ENCODE results near the gene EXOC4. TPM values are rescaled to one million over a fixed set of nuclear protein-coding genes. Genes with fewer than 3 reads are reported as not detected.

EXOC4 gene
- total and polyA plus RNA-seq, 2 of the 13 experiments (the other 11 are each of a cell fraction or from before 2014, with no cell fraction given): 22.5 to 39.0 TPM

- TF ChIP-seq ZNF574 (CRISPR knock-in tag; IDR thresholded peaks at IDR 0.05): no peak
- no peak for TF ChIP-seq ZNF547 (CRISPR knock-in tag; IDR thresholded peaks at IDR 0.05)
- no peak for TF ChIP-seq ZFP36L1 (CRISPR knock-in tag; IDR thresholded peaks at IDR 0.05)
- TF ChIP-seq HINFP (CRISPR knock-in tag; IDR thresholded peaks at IDR 0.05; ENCODE audit: low read depth): no peak
- TF ChIP-seq NCOA1 (CRISPR knock-in tag; IDR thresholded peaks at IDR 0.05): no peak
- TF ChIP-seq IKZF1 (IDR thresholded peaks at IDR 0.05): no peak
- TF ChIP-seq ZZZ3 (CRISPR knock-in tag; IDR thresholded peaks at IDR 0.05; ENCODE audit: borderline replicate concordance): no peak
- TF ChIP-seq ZNF253 (CRISPR knock-in tag; IDR thresholded peaks at IDR 0.05; ENCODE audit: borderline replicate concordance): no peak
- no peak for TF ChIP-seq AFF4 (CRISPR knock-in tag; IDR thresholded peaks at IDR 0.05)
- TF ChIP-seq ISX (CRISPR knock-in tag; conservative IDR thresholded peaks at IDR 0.05): no peak
- TF ChIP-seq TFDP1 (CRISPR knock-in tag; IDR thresholded peaks at IDR 0.05; ENCODE audit: borderline replicate concordance): no peak
- no peak for TF ChIP-seq ZNF24 (IDR thresholded peaks at IDR 0.05)
- no peak for TF ChIP-seq KDM6A (CRISPR knock-in tag; IDR thresholded peaks at IDR 0.05; ENCODE audit: low read depth)
- TF ChIP-seq ZNF280D (CRISPR knock-in tag; IDR thresholded peaks at IDR 0.05): no peak
- TF ChIP-seq, protein P1, sequence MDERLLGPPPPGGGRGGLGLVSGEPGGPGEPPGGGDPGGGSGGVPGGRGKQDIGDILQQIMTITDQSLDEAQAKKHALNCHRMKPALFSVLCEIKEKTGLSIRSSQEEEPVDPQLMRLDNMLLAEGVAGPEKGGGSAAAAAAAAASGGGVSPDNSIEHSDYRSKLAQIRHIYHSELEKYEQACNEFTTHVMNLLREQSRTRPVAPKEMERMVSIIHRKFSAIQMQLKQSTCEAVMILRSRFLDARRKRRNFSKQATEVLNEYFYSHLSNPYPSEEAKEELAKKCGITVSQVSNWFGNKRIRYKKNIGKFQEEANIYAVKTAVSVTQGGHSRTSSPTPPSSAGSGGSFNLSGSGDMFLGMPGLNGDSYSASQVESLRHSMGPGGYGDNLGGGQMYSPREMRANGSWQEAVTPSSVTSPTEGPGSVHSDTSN (CRISPR knock-in tag; IDR thresholded peaks at IDR 0.05): peak; percentile 52; the same call in 1 of the 2 replicates
These were observed 610.6 kb downstream of the EXOC4 start (continued) for GRCh38 chr7:133863362-133864061.

All from HepG2 (cell line).